GM21576 (cell line): ENCODE results near the gene HNF1B.

ENCODE experiments used
- ATAC-seq: cut with Tn5 transposase; IDR thresholded peaks from one replicate; pipeline ENCODE4 v1.9.1; 2021; ENCODE audit warnings: mild to moderate bottlenecking, moderate library complexity; ENCODE audit not compliant: unreplicated experiment

HNF1B gene

GRCh38 chr17:37761961-37762360 is 17.1 kb upstream of the HNF1B start:
- ATAC-seq, result no peak

- ATAC-seq, result no peak
Measured at GRCh38 chr17:37761059-37761458, 16.2 kb upstream of the HNF1B start.

DNA sequence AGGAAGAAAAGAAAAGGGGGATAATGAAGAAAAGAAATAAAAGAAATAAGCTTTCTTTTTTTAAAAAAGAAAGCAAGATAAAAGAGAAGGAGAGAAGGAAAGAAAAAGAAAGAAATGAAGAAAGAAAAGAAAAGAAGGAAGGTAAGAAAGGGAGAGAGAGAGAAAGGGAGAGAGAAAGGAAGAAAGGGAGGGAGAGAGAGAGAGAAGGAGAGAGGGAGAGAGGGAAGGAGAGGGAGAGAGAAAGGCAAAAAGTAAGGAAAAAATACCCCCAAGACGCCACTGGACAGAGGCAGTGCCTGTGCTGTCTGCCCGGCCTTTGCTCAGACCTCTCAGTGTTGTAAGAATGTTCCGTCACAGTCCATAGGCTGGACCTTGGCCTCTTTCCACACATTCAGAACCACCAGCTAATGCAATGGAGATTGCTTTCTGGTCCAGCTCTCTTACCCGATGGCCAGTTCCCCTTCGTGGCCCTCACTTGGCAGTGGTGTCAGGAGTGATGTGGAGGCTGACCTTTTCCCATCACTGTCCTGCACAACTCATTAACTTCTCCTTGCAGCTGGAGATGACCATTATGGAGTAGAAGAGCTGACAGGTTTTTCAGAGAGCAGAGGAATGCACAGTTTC is 14.3 kb upstream of the HNF1B start:
- ATAC-seq, result no peak

DNA sequence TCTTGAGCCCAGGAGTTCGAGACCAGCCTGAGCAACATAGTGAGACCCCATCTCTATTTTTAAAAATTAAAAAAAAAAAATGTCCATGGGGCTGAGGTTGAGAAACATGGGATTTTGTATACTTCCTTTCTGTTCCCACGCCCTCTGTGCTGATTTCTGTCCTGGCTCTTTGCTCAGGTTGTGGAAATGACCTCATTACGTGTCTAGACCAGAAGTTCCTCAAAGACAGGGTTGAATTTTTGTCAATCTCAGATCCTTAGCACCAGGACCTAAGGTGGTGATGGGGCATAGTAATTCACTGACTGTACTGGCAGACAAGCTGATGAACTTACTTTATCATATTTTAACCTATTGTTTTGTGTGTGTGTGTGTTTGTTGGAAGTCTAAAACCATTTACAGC is 11.2 kb upstream of the HNF1B start:
- ATAC-seq, result no peak

- ATAC-seq, result no peak
Measured at GRCh38 chr17:37755455-37755854, 10.6 kb upstream of the HNF1B start.

GRCh38 chr17:37754363-37754762 is 9.5 kb upstream of the HNF1B start:
- ATAC-seq, result no peak

GRCh38 chr17:37752482-37752881 is 7.6 kb upstream of the HNF1B start:
- ATAC-seq, result no peak

DNA sequence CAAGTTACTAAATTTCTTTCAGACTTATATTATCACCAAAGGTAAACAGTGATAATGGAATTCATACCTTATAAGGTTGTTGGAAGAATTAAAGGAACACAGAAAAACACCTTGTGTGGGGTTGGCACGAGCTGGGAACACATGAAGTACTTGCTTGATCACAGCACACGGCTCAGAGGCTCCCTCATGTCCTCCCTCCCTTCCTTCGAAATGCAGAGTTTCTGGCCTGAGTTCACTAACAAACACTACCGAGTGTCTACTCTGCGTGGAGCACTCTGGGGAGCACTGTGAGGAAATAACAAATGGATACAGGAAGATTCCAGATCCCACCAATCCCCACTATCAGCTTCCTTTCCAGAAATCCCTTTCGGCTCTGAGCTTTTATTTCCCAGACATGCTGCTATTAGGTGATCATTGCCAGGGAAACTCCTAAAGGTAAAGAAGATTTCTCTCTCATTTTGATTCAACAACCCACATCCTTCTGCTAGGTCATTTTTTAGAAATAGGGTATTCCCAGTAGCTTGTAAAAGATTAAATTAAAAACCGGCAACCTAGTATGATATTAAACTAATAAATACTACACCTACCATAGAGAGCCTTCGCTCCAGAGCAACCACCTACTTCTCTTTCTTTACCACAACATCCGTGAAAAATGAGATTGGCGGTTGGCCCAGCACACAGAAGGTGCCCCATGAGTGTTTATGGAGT is 6.1 kb upstream of the HNF1B start:
- ATAC-seq, result no peak

DNA sequence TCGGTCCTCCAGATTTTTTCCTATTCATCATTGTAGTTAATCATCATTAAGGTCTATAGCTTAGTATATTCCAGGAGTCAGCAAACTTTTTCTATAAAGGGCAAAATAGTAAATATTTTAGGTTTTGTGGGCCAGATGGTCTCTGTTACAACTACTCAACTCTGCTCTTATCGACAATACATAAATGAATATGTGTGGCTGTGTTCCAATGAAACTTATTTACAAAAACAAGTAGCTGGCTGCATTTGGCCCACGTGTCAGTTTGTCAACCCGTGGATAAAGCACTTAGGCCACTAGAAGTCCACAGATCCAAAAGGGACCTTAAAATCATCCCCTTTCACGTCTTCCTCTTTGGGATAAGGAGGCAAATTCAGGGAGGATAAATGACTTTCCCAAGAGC is 5.4 kb upstream of the HNF1B start:
- no peak for ATAC-seq

- no peak for ATAC-seq
Measured at GRCh38 chr17:37747222-37747621, 2.4 kb upstream of the HNF1B start.

GRCh38 chr17:37746617-37747016 is 1.8 kb upstream of the HNF1B start:
- no peak for ATAC-seq

GRCh38 chr17:37745801-37746426 is 1.1 kb upstream of the HNF1B start:
- no peak for ATAC-seq

DNA sequence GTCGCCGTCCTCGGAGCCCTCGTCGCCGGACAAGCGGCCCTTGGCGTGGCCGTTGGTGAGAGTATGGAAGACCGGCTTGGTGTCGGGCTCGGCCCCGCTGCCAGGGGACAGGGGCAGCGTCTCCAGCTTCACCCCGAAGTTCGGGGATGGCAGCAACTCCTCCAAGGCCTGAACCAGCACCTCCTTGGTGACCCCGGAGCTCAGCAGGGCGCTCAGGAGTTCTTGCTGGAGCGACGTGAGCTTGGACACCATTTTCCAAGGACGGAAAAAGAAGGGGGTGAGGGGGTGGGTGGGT is 279 bp downstream of the HNF1B start:
- no peak for ATAC-seq

DNA sequence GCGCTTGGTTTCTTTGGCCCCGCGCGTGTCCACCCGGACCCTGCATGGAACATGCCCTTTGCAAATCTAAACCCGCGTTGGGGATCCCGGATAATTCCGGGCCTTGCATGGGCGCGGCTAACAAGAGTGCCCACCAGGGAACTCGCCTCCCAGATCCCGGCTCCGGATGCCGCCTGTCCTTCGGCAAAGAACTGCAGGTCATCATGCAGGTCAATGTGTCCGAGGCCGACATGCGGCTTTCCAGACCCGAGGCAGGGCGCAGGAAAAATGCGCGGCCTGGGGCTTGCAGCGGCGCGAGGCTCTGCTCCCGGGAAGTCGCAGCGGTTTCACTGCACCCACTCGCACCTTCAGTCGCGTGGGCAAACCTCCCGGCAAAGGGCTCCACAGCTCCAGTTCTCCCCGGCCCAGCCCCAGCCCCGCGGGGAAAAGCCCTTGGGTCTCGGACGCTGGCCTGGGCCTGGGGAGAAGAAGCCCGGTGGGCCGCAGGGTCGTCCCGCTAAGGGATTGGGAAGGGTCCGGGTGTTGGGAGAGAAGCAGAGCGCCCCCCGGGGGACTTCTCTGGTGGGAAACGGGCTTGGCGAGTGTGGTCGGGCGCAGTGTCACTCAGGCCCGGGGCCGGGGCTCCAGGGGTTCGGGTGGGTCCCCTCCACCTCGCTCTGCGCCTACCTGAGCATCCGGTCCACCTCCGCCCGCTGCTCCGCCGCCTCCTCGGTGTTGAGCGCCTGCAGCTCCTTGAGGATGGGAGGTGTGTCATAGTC is 805 bp downstream of the HNF1B start:
- ATAC-seq, result no peak

GRCh38 chr17:37743612-37743874 is 1.3 kb downstream of the HNF1B start:
- ATAC-seq, result no peak

DNA sequence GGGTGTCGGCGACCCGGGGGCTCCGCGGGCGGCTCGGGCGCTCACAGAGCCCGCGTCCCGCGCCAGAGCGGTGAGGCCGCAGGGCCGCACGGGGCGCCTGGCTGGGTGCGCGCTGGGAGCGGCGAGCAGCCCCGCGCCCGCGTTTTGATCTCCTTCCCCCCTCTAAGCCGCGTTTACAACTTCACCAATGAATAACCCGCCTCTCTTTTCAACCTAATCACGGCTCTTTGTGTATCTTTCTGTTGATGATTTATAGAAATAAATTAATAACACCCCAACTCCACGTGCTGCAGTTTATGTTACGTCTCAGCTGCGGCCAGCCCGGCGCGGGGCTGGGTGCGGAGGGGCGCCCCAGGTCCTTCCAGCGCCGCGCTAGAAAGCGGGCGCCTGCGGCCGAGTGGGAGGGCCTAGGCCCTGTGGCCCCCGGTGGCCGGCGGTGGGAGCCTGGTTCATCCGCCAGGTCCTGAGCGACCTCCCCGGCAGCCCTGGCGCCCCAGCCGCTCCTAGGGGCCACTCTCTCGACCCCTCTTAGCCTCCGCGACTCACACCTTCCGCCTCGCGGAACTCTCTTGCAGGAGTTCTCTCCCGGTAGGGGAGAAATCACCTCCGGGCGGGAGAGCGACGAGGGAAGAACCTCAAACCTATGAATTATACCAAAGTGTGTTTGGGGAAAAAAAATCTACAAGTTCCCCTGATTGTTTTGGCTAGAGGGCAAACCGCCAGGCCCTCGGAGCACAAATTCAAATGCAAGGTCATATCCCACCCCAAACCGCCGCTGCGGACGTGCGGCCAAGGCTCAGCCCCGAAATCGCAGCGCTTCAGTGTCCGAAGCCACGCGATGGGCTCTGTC is 1.9 kb downstream of the HNF1B start:
- no peak for ATAC-seq

GRCh38 chr17:37742116-37742761 is 2.6 kb downstream of the HNF1B start:
- ATAC-seq, result no peak

DNA sequence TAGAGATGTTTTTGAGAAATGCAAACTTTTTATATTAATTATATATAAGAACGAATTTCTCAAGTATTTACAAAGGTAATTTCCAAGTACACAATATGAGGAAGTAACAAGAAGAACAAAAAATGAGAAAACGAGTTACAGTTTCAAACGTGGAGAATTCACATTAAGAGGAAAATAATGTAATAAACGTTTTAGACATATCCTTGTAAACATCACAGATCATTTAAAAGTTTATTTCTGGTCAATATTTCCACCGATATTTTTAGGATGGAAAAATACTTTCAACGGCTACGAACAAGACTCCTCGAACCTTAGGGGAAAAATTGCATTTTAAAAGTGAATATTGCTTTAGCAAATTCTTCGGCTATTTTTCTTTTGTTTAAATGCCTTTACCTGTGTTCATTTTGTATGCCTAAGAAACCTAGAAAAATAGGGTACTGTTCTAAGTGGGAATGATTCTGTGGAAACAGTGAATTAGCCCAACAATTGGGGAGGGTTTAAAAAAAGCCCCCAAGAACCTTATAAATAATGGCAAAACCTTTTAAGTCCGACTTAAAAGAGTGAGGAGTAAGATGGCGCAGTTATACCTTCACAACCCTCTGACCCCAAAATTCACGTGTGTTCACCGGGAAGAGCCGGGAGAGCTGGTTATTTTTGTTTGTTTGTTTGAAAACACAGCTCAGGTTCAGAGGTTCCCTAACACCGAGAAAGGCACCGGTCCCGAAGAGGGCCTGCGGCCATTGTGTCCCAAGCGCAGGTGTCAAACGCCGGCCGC is 3.3 kb downstream of the HNF1B start:
- no peak for ATAC-seq

- ATAC-seq, result no peak
Measured at GRCh38 chr17:37740915-37741314, 3.9 kb downstream of the HNF1B start.

DNA sequence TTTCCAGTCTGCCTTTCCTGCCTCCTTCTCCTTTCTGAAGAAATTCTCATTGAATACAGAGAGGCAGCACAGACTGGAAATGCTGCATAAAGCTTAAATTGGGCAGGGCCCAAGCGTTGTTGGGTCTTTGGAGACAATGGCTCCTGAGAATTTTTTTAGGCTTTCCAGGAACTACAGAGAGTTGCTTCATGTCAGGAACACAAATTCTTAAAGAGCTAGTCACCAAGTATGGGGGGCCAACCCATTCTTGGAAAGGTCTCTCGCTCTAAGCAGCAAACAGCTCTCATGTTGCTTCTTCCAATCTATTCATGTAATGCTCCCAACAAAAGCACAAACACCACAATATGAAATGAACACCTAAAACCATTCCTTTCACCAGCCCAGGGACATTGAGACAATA is 6.9 kb downstream of the HNF1B start:
- ATAC-seq, result no peak
